Keratinocyte (primary cell): Measurements from ENCODE around the gene BAIAP2.

Source experiments
- EZH2 ChIP-seq: IDR thresholded peaks from one replicate; pipeline ENCODE4 v1.6.1; 2012; ENCODE audit warnings: inconsistent platforms, mild to moderate bottlenecking, low read length, moderate library complexity
- TF ChIP-seq, protein P1 (sequence below), 3 experiments: IDR thresholded peaks in 1 of 3; conservative IDR thresholded peaks in 1 of 3; optimal IDR thresholded peaks in 1 of 3; 2 replicates in 2 of 3; 3 replicates in 1 of 3; pipeline versions ENCODE3 to v1.5.1; 2011; ENCODE audit warnings: low read length in 3 of 3, mild to moderate bottlenecking in 3 of 3, moderate library complexity in 2 of 3, control low read depth in 1 of 3, inconsistent platforms in 1 of 3; ENCODE audit not compliant: insufficient read depth in 2 of 3; ENCODE audit errors: extremely low read depth in 1 of 3

DNA sequence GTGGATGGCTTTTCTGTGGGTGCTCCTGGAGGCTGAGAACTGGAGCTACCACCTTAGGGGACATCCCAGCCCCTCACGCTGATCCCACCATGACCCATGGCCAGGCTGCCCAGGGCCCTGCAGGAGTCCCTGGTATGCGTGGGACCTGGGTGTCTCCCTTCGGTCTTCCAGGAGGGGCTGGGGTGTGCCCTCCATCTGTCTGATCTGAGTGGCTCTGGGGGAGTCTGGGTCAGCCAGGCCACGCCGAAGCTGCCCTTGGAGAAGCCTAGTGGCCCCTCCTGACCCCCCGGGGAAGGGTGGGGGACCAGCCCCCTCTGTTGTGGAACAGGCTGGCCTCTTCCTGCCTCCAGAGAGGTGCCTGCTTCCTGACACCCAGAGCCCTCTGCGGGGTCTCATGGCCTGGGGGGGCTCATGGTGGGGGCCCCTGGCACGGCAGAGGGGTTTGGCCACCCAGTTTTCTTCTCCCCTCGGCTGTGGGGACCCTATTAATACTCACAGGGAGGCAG lies 10.7 kb downstream of the BAIAP2 start:
- TF ChIP-seq, protein P1, sequence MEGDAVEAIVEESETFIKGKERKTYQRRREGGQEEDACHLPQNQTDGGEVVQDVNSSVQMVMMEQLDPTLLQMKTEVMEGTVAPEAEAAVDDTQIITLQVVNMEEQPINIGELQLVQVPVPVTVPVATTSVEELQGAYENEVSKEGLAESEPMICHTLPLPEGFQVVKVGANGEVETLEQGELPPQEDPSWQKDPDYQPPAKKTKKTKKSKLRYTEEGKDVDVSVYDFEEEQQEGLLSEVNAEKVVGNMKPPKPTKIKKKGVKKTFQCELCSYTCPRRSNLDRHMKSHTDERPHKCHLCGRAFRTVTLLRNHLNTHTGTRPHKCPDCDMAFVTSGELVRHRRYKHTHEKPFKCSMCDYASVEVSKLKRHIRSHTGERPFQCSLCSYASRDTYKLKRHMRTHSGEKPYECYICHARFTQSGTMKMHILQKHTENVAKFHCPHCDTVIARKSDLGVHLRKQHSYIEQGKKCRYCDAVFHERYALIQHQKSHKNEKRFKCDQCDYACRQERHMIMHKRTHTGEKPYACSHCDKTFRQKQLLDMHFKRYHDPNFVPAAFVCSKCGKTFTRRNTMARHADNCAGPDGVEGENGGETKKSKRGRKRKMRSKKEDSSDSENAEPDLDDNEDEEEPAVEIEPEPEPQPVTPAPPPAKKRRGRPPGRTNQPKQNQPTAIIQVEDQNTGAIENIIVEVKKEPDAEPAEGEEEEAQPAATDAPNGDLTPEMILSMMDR (optimal IDR thresholded peaks at IDR 0.05 in 1 of 3, IDR thresholded peaks at IDR 0.05 in 1 of 3, conservative IDR thresholded peaks at IDR 0.05 in 1 of 3; ENCODE audit: extremely low read depth in 1 of 3, insufficient read depth in 2 of 3, low read length in 3 of 3): no peak
- no peak for TF ChIP-seq EZH2
